GM18526 (cell line): ENCODE measurements around the gene ADCY3.

ENCODE experiments used
- POLR2A ChIP-seq: IDR thresholded peaks from 3 replicates; pipeline ENCODE4 v1.6.1; 2011; ENCODE audit not compliant: insufficient read length; ENCODE audit errors: extremely low read depth

ADCY3 gene

GRCh38 chr2:24815171-24815570, 104.9 kb downstream of the ADCY3 start:
- no peak for TF ChIP-seq POLR2A

GRCh38 chr2:24814516-24814915, 105.5 kb downstream of the ADCY3 start:
- TF ChIP-seq POLR2A, result no peak

- no peak for TF ChIP-seq POLR2A
These were observed 106.3 kb downstream of the ADCY3 start for GRCh38 chr2:24813691-24814137.

- no peak for TF ChIP-seq POLR2A
These were observed 110.6 kb downstream of the ADCY3 start for GRCh38 chr2:24809316-24810007.

GRCh38 chr2:24806661-24807036, 113.4 kb downstream of the ADCY3 start:
- no peak for TF ChIP-seq POLR2A

GRCh38 chr2:24797644-24798043, 122.4 kb downstream of the ADCY3 start:
- TF ChIP-seq POLR2A, result no peak

GRCh38 chr2:24793761-24794435, 126.1 kb downstream of the ADCY3 start:
- TF ChIP-seq POLR2A, result no peak

GRCh38 chr2:24792874-24793760, 126.9 kb downstream of the ADCY3 start, which contains the start of the genes CENPO and PTRHD1:
Gene CENPO (plus strand): TSS chr2:24793425. CDS start chr2:24793920, 495 bp downstream.
Gene PTRHD1 (minus strand): TSS chr2:24793391. CDS start chr2:24793377, 14 bp downstream.
- TF ChIP-seq POLR2A, result peak; percentile 72

GRCh38 chr2:24792542-24792873, 127.5 kb downstream of the ADCY3 start:
- no peak for TF ChIP-seq POLR2A

GRCh38 chr2:24791452-24791851, 128.6 kb downstream of the ADCY3 start:
- no peak for TF ChIP-seq POLR2A

- TF ChIP-seq POLR2A, result no peak
These were observed 131.2 kb downstream of the ADCY3 start for GRCh38 chr2:24788816-24789215.

GRCh38 chr2:24787532-24787931, 132.5 kb downstream of the ADCY3 start:
- no peak for TF ChIP-seq POLR2A

- no peak for TF ChIP-seq POLR2A
These were observed 134.2 kb downstream of the ADCY3 start for GRCh38 chr2:24785671-24786321.

- TF ChIP-seq POLR2A, result no peak
These were observed 136.4 kb downstream of the ADCY3 start for GRCh38 chr2:24783641-24784040.

- no peak for TF ChIP-seq POLR2A
These were observed 140.9 kb downstream of the ADCY3 start for GRCh38 chr2:24779116-24779515.
